ENCODE measurements around the gene TFF1.

DNA sequence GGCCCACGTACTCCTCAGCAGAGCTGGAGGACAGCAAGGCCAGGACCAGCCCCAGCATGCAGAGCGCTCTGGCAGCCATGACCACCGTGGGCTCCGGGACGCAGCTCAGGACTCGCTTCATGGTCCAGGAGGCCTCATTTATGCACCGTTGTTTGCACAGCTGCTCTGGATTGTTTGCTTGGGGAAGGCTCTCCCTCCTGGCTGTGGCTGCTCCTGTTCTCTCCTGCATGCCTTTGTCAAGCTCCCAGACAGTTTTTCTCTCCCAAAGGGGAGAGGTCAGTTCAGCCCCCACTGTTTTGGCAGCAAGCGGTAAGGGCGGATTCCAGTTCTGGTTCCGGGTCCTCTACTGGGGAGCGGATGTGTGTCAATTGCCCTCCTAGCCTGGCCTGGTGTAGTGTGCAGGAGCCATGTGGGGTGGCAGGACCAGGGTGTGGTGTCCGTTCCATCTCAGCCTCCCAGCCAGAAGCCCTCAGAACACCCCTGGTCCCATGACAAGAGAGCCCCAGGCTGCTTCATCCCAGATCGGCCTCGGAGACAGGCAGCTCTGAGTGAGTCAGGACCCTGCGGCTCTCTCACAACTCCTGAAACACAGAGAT, 50.9 kb downstream of the TFF1 start, which contains the start of gene TFF3:
- TF ChIP-seq POLR2A (IDR thresholded peaks at IDR 0.05) (no peak), CTCF (IDR thresholded peaks at IDR 0.05) (no peak)

All from body of pancreas (tissue), 4 donors.